HFF-Myc (cell line): ENCODE results near the gene LTBP4.
A peak's percentile ranks its signal among the peaks of the same experiment; 100 is the strongest.

ENCODE experiments used
- DNase-seq: peaks from one replicate; pipeline ENCODE4 v3.0.0-alpha.2; 2011; ENCODE audit warnings: low read depth; ENCODE audit errors: extremely low read depth
- H3K4me3 ChIP-seq: replicated peaks from 2 replicates; pipeline ENCODE4 v1.5.1; 2011; ENCODE audit warnings: low read depth, mild to moderate bottlenecking, control low read depth, low read length
- TF ChIP-seq, protein P1 (sequence below): IDR thresholded peaks from 2 replicates; pipeline ENCODE4 v1.5.1; 2012; ENCODE audit warnings: mild to moderate bottlenecking, low read depth, low read length, control low read depth; ENCODE audit errors: missing control alignments

The LTBP4 gene

GRCh38 chr19:40611900-40612698 lies 10.9 kb downstream of the LTBP4 start:
- H3K4me3 ChIP-seq: no peak overlapping the region
- TF ChIP-seq, protein P1, sequence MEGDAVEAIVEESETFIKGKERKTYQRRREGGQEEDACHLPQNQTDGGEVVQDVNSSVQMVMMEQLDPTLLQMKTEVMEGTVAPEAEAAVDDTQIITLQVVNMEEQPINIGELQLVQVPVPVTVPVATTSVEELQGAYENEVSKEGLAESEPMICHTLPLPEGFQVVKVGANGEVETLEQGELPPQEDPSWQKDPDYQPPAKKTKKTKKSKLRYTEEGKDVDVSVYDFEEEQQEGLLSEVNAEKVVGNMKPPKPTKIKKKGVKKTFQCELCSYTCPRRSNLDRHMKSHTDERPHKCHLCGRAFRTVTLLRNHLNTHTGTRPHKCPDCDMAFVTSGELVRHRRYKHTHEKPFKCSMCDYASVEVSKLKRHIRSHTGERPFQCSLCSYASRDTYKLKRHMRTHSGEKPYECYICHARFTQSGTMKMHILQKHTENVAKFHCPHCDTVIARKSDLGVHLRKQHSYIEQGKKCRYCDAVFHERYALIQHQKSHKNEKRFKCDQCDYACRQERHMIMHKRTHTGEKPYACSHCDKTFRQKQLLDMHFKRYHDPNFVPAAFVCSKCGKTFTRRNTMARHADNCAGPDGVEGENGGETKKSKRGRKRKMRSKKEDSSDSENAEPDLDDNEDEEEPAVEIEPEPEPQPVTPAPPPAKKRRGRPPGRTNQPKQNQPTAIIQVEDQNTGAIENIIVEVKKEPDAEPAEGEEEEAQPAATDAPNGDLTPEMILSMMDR: no peak
- DNase-seq: no peak

- TF ChIP-seq, protein P1: no peak
- no peak for DNase-seq
- no peak overlapping the region for H3K4me3 ChIP-seq
These were observed 11.9 kb downstream of the LTBP4 start for GRCh38 chr19:40612831-40613689.

GRCh38 chr19:40613690-40614621 lies 12.8 kb downstream of the LTBP4 start:
- TF ChIP-seq, protein P1: no peak
- DNase-seq: no peak

GRCh38 chr19:40614622-40615411 lies 13.6 kb downstream of the LTBP4 start:
- H3K4me3 ChIP-seq: peak overlapping the region; percentile 41
- peak; percentile 95 for DNase-seq
- TF ChIP-seq, protein P1: no peak

More at GRCh38 chr19:40613690-40614621, 12.8 kb downstream of the LTBP4 start:
- H3K4me3 ChIP-seq: peak overlapping the region; percentile 41

GRCh38 chr19:40616178-40616577 lies 15.0 kb downstream of the LTBP4 start:
- no peak overlapping the region for H3K4me3 ChIP-seq
- DNase-seq: no peak
- TF ChIP-seq, protein P1: no peak

DNA sequence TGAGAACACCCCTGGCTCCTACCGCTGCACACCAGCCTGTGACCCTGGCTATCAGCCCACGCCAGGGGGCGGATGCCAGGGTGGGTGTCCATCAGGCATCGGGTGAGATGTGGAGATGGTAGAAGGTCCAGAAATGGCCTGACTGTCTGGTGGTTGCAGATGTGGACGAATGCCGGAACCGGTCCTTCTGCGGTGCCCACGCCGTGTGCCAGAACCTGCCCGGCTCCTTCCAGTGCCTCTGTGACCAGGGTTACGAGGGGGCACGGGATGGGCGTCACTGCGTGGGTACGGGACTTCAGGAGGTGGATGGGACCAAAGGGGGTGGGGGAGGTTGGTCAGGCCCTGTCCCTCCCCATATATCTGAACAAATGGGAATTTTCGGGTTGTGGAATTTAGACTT lies 15.8 kb downstream of the LTBP4 start:
- no peak overlapping the region for H3K4me3 ChIP-seq
- no peak for DNase-seq
- TF ChIP-seq, protein P1: no peak
